Mesenchymal stem cell (in vitro differentiated cells and primary cell): ENCODE data around the gene GRIK4.

Source experiments
- DNase-seq: peaks from one replicate; pipeline ENCODE4 v3.0.0-alpha.2; 2013
- H2AFZ ChIP-seq: one replicate; pipeline ENCODE4 v1.6.1; 2013; ENCODE audit warnings: low read depth, mild to moderate bottlenecking, control low read depth, inconsistent platforms, low read length, moderate library complexity
- H2AK5ac ChIP-seq: 2 replicates; pipeline ENCODE4 v1.6.1; 2013; ENCODE audit warnings: low read length, moderate library complexity, mild to moderate bottlenecking, inconsistent platforms; ENCODE audit not compliant: severe bottlenecking
- H2BK120ac ChIP-seq: one replicate; pipeline ENCODE4 v1.6.1; 2013; ENCODE audit warnings: low read depth, mild to moderate bottlenecking, inconsistent platforms, low read length, moderate library complexity
- H2BK12ac ChIP-seq, 2 experiments: one replicate each; pipeline ENCODE4 v1.6.1; 2013; ENCODE audit warnings: inconsistent platforms in 2 of 2, low read length in 2 of 2, mild to moderate bottlenecking in 2 of 2, moderate library complexity in 2 of 2, control low read depth in 1 of 2
- H2BK15ac ChIP-seq: one replicate; pipeline ENCODE4 v1.6.1; 2013; ENCODE audit warnings: mild to moderate bottlenecking, low read depth, inconsistent platforms; ENCODE audit not compliant: poor library complexity, severe bottlenecking
- H2BK5ac ChIP-seq: 2 replicates; pipeline ENCODE4 v1.6.1; 2013; ENCODE audit warnings: low read depth, mild to moderate bottlenecking, low read length, control low read depth, inconsistent platforms; ENCODE audit not compliant: poor library complexity, severe bottlenecking
- H3K14ac ChIP-seq, 2 experiments: one replicate each; pipeline ENCODE4 v1.6.1; 2013; ENCODE audit warnings: inconsistent platforms in 2 of 2, low read length in 2 of 2, control low read depth in 1 of 2, mild to moderate bottlenecking in 1 of 2, moderate library complexity in 1 of 2
- H3K18ac ChIP-seq, 2 experiments: one replicate each; pipeline ENCODE4 v1.6.1; 2013; ENCODE audit warnings: inconsistent platforms in 2 of 2, low read length in 2 of 2, control low read depth in 1 of 2, low read depth in 1 of 2, mild to moderate bottlenecking in 1 of 2
- H3K23ac ChIP-seq, 2 experiments: one replicate each; pipeline ENCODE4 v1.6.1; 2013; ENCODE audit warnings: inconsistent platforms in 2 of 2, low read length in 2 of 2, mild to moderate bottlenecking in 2 of 2, moderate library complexity in 2 of 2, control low read depth in 1 of 2
- H3K27ac ChIP-seq: 2 replicates; pipeline ENCODE4 v1.5.1; 2013; ENCODE audit warnings: mild to moderate bottlenecking, moderate library complexity, low read length, control low read depth, inconsistent platforms; ENCODE audit not compliant: poor library complexity, severe bottlenecking
- H3K27me3 ChIP-seq, 2 experiments: 2 replicates each; pipeline versions ENCODE4 v1.6.1 to v1.7.0; 2013; ENCODE audit warnings: low read length in 2 of 2, mild to moderate bottlenecking in 2 of 2, moderate library complexity in 2 of 2, control low read depth in 1 of 2, inconsistent platforms in 1 of 2; ENCODE audit not compliant: control insufficient read depth in 1 of 2, insufficient read depth in 1 of 2
- H3K36me3 ChIP-seq, 2 experiments: 2 replicates each; pipeline versions ENCODE4 v1.6.1 to v1.7.0; 2013; ENCODE audit warnings: low read length in 2 of 2, control low read depth in 1 of 2, inconsistent platforms in 1 of 2, low read depth in 1 of 2, mild to moderate bottlenecking in 1 of 2; ENCODE audit not compliant: insufficient read depth in 2 of 2, control insufficient read depth in 1 of 2
- H3K4ac ChIP-seq, 2 experiments: one replicate each; pipeline ENCODE4 v1.6.1; 2013; ENCODE audit warnings: inconsistent platforms in 2 of 2, low read length in 2 of 2, mild to moderate bottlenecking in 2 of 2, moderate library complexity in 2 of 2, control low read depth in 1 of 2, low read depth in 1 of 2
- H3K4me1 ChIP-seq: 2 replicates; pipeline ENCODE4 v1.6.1; 2013; ENCODE audit warnings: low read depth, low read length, control low read depth; ENCODE audit not compliant: control insufficient read depth, insufficient read depth
- H3K4me2 ChIP-seq: 2 replicates; pipeline ENCODE4 v1.6.1; 2013; ENCODE audit warnings: low read length, mild to moderate bottlenecking, inconsistent platforms; ENCODE audit not compliant: poor library complexity, severe bottlenecking
- H3K4me3 ChIP-seq, 2 experiments: 2 replicates each; pipeline versions ENCODE4 v1.5.1 to v1.7.0; 2013; ENCODE audit warnings: low read length in 2 of 2, mild to moderate bottlenecking in 2 of 2, control low read depth in 1 of 2, low read depth in 1 of 2; ENCODE audit not compliant: insufficient read depth in 1 of 2
- H3K79me1 ChIP-seq: replicated peaks from 2 replicates; pipeline ENCODE4 v1.6.1; 2013; ENCODE audit warnings: mild to moderate bottlenecking, control low read depth, low read length, inconsistent platforms; ENCODE audit not compliant: poor library complexity, severe bottlenecking
- H3K9ac ChIP-seq: 2 replicates; pipeline ENCODE4 v1.7.0; 2013; ENCODE audit warnings: mild to moderate bottlenecking, low read length, moderate library complexity
- H3K9me3 ChIP-seq: 2 replicates; pipeline ENCODE4 v1.7.0; 2013; ENCODE audit warnings: mild to moderate bottlenecking, low read length; ENCODE audit not compliant: control insufficient read depth
- H4K8ac ChIP-seq: one replicate; pipeline ENCODE4 v1.6.1; 2013; ENCODE audit warnings: inconsistent platforms, mild to moderate bottlenecking, low read length, moderate library complexity
- H4K91ac ChIP-seq: one replicate; pipeline ENCODE4 v1.6.1; 2013; ENCODE audit warnings: mild to moderate bottlenecking, low read length, inconsistent platforms
- WGBS: methylation state at CpG from one replicate; pipeline ENCODE4 v1.1.7; 2013; ENCODE audit warnings: mixed read lengths; 5-methylcytosine and 5-hydroxymethylcytosine counted together

GRIK4 gene

DNA sequence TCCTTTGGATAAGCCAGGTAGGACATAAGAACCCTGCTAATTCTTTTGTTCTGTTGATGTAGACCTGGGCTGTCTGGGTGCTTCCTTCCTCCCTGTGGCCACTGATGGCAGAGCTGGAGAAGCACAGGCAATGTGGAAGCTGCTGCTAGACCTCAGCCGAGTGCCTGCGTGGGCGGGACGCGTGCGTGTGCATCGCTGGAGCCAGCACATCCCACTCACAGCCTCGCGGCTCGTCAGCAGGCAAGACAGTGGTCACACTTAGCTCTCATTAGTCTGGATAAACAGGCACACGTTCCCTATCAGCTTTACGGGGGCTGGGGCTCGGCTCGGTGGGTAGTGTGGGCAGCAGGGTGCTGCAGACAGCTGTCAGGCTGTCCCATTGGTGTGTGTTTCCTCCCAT is 155.7 kb downstream of the GRIK4 start:
- Histone ChIP-seq H3K14ac (no peak overlapping the region), H3K27ac (no peak overlapping the region), H2BK120ac (no peak overlapping the region), H3K23ac (no peak overlapping the region), H3K79me1 (no peaks in the 10 kb centered on the region), H3K9ac (no peak overlapping the region), H3K4me1 (no peaks in the 10 kb centered on the region), H2BK15ac (no peak overlapping the region), H4K91ac (no peak overlapping the region), H2AK5ac (no peak overlapping the region), H3K4me2 (no peak overlapping the region), H3K4me3 (no peak overlapping the region), H3K4ac (no peak overlapping the region), H2BK5ac (no peak overlapping the region), H3K27me3 (peaks cover 73 to 81% of the 10 kb centered on the region in 2 experiments), H4K8ac (no peak overlapping the region), H2BK12ac (no peak overlapping the region), H2AFZ (no peak overlapping the region), H3K18ac (no peak overlapping the region), H3K36me3 (no peaks in the 10 kb centered on the region), H3K9me3 (no peaks in the 10 kb centered on the region)
- 84% methylated on average over 14 of the region's 14 CpGs for WGBS
- no peak for DNase-seq

DNA sequence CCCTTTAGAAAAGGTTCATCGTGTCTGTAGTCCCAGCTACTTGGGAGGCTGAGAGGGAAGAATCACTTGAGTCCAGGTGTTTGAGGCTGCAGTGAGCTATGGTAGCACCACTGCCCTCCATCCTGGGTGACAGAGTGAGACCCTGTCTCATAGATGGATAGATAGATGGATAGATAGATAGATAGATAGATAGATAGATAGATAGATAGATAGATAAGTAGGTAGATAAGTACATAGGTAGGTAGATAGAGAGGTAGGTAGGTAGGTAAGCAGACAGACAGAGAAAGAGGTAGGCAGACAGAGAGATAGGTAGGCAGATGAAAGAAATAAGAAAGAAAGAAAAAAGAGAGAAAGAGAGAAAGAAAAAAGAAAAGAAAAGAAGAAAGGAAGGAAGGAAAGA is 156.4 kb downstream of the GRIK4 start:
- H3K23ac ChIP-seq = no peak overlapping the region
- no peaks in the 10 kb centered on the region for H3K4me1 ChIP-seq
- H2BK5ac ChIP-seq = no peak overlapping the region
- no peak overlapping the region for H3K4me3 ChIP-seq
- no peak overlapping the region for H2AFZ ChIP-seq
- H3K18ac ChIP-seq = no peak overlapping the region
- H2BK12ac ChIP-seq = no peak overlapping the region
- H3K79me1 ChIP-seq = no peaks in the 10 kb centered on the region
- no peak overlapping the region for H2AK5ac ChIP-seq
- H2BK120ac ChIP-seq = no peak overlapping the region
- H4K8ac ChIP-seq = no peak overlapping the region
- WGBS = 88% methylated on average over 1 of the region's 1 CpG
- H3K14ac ChIP-seq = no peak overlapping the region
- H3K36me3 ChIP-seq = no peaks in the 10 kb centered on the region
- no peak overlapping the region for H3K4me2 ChIP-seq
- H3K4ac ChIP-seq = no peak overlapping the region
- peaks cover 66 to 77% of the 10 kb centered on the region in 2 experiments for H3K27me3 ChIP-seq
- H3K27ac ChIP-seq = no peak overlapping the region
- H2BK15ac ChIP-seq = no peak overlapping the region
- H4K91ac ChIP-seq = no peak overlapping the region
- no peak for DNase-seq
- no peak overlapping the region for H3K9ac ChIP-seq
- H3K9me3 ChIP-seq = no peaks in the 10 kb centered on the region

DNA sequence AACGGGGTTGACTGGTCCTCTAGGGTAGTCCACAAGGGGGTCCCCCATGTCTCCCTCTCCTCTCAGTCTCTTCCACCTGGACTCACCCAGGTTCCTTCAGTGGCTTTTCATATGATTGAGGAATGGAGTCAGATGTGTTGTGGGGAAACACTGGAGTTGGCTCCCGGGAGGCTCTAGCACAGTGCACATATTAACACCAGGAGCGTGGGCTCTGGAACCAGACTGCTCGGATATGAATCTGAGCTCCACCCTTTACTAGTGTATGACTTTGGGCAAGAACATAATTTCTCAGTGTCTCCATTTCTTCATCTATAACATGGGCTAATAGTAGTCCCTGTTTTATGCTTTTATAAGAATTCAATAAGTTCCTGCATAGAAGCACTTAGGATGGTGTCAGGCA is 157.0 kb downstream of the GRIK4 start:
- H3K36me3 ChIP-seq = no peaks in the 10 kb centered on the region
- H4K91ac ChIP-seq = no peak overlapping the region
- H3K27me3 ChIP-seq = peaks cover 60 to 77% of the 10 kb centered on the region in 2 experiments
- no peak overlapping the region for H3K27ac ChIP-seq
- H2BK15ac ChIP-seq = no peak overlapping the region
- H3K9ac ChIP-seq = no peak overlapping the region
- no peak overlapping the region for H2AK5ac ChIP-seq
- H3K4me3 ChIP-seq = no peak overlapping the region
- H2BK120ac ChIP-seq = no peak overlapping the region
- H2BK5ac ChIP-seq = no peak overlapping the region
- H2AFZ ChIP-seq = no peak overlapping the region
- H3K18ac ChIP-seq = no peak overlapping the region
- no peak overlapping the region for H3K4me2 ChIP-seq
- no peak overlapping the region for H4K8ac ChIP-seq
- H2BK12ac ChIP-seq = no peak overlapping the region
- DNase-seq = no peak
- H3K14ac ChIP-seq = no peak overlapping the region
- peaks cover 2% of the 10 kb centered on the region for H3K4me1 ChIP-seq
- H3K23ac ChIP-seq = no peak overlapping the region
- 86% methylated on average over 3 of the region's 4 CpGs for WGBS
- no peaks in the 10 kb centered on the region for H3K9me3 ChIP-seq
- no peak overlapping the region for H3K4ac ChIP-seq
- no peaks in the 10 kb centered on the region for H3K79me1 ChIP-seq

DNA sequence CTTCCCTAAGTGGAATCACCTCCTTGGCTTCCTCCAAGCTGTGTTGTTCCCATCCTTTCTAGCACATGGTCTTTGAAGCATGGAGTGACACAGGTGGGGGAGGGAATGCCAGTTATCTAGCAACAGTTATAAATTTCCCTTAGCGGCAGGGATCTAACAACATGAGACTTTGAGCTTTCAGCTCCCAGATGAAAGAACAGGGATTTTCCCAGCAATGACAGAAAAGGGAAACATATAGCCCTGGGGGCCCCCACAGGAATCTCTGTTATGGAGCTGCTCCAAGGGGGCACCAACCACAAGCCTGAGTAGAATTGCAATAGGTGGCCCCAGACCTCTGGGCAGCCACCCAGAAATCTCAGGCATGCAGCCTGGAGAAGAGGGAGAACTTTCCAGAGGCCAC is 163.0 kb downstream of the GRIK4 start:
- Histone ChIP-seq H2AFZ (no peak overlapping the region), H3K79me1 (no peaks in the 10 kb centered on the region), H3K27ac (peak overlapping the region; percentile 39), H3K4me3 (no peak overlapping the region), H4K8ac (no peak overlapping the region), H2AK5ac (no peak overlapping the region), H3K9ac (no peak overlapping the region), H3K4ac (no peak overlapping the region), H2BK12ac (no peak overlapping the region), H3K9me3 (peaks cover 3% of the 10 kb centered on the region), H3K36me3 (no peaks in the 10 kb centered on the region), H3K14ac (no peak overlapping the region), H2BK5ac (no peak overlapping the region), H3K23ac (no peak overlapping the region), H3K4me1 (peaks cover 7% of the 10 kb centered on the region), H4K91ac (no peak overlapping the region), H3K18ac (no peak overlapping the region), H2BK120ac (no peak overlapping the region), H3K4me2 (no peak overlapping the region), H2BK15ac (no peak overlapping the region), H3K27me3 (peaks cover 29 to 58% of the 10 kb centered on the region in 2 experiments)
- WGBS = 76% methylated on average over 1 of the region's 1 CpG
- peak; percentile 24 for DNase-seq
